ENCODE measurements around the gene WDR81. TPM values are rescaled to one million over a fixed set of nuclear protein-coding genes. Genes with fewer than 3 reads are reported as not detected.

WDR81 gene
- polyA plus RNA-seq, 1 donor (not counting 4 experiments of a cell fraction or from before 2014, with no cell fraction given), result 4.2 TPM

GRCh38 chr17:1766382-1767135, 42.1 kb downstream of the WDR81 start:
- Histone ChIP-seq H3K27me3 (ENCODE audit: control insufficient read depth, extremely low read depth, insufficient read depth, low read length) (no peaks in the 10 kb centered on the region), H3K4me1 (ENCODE audit: control insufficient read depth, extremely low read depth, insufficient read depth, low read length) (peaks cover 49% of the 10 kb centered on the region), H3K9me3 (ENCODE audit: control insufficient read depth, low read depth, low read length) (no peaks in the 10 kb centered on the region), H3K36me3 (ENCODE audit: control insufficient read depth in 2 of 2, extremely low read depth in 1 of 2, insufficient read depth in 2 of 2, low read length in 2 of 2) (no peaks in the 10 kb centered on the region), H4K20me1 (ENCODE audit: control insufficient read depth, extremely low read depth, insufficient read depth, low read length) (no peaks in the 10 kb centered on the region), H3K4me2 (ENCODE audit: control insufficient read depth, extremely low read depth, insufficient read depth, low read depth, low read length) (no peak overlapping the region), H3K9me1 (ENCODE audit: control insufficient read depth, extremely low read depth, insufficient read depth, low read length) (no peaks in the 10 kb centered on the region), H3K4me3 (ENCODE audit: control insufficient read depth in 2 of 3, extremely low read depth in 1 of 3, insufficient read depth in 2 of 3, low read depth in 1 of 3, low read length in 3 of 3) (no peak overlapping the region), H2AFZ (ENCODE audit: control insufficient read depth, low read length) (no peak overlapping the region), H3K9ac (ENCODE audit: control insufficient read depth, extremely low read depth, insufficient read depth, low read length) (peak overlapping the region; percentile 37), H3K27ac (ENCODE audit: control insufficient read depth, insufficient read depth, low read length) (no peak overlapping the region), H3K79me2 (ENCODE audit: control insufficient read depth, insufficient read depth, low read length) (no peaks in the 10 kb centered on the region)
- no peak for DNase-seq (ENCODE audit: low read depth, low spot score)
- no peak for FAIRE-seq
- dilution Hi-C loops (cut with MboI; ENCODE audit: extremely low pct_ligation_motif_present, low sequenced_read_pairs), result no loop called here
- TF ChIP-seq EZH2 (IDR thresholded peaks at IDR 0.05; ENCODE audit: low read length), result no peak
- no peak for TF ChIP-seq CTCF (optimal IDR thresholded peaks at IDR 0.05 in 1 of 3, IDR thresholded peaks at IDR 0.05 in 1 of 3, conservative IDR thresholded peaks at IDR 0.05 in 1 of 3; ENCODE audit: extremely low read depth in 1 of 3, insufficient read depth in 2 of 3, low read length in 3 of 3)

GRCh38 chr17:1767358-1767757, 42.9 kb downstream of the WDR81 start:
- no peak overlapping the region for H3K27ac ChIP-seq (ENCODE audit: control insufficient read depth, insufficient read depth, low read length)
- dilution Hi-C loops (cut with MboI; ENCODE audit: extremely low pct_ligation_motif_present, low sequenced_read_pairs), result no loop called here

More at GRCh38 chr17:1767358-1767757, 42.9 kb downstream of the WDR81 start:
- H3K9me1 ChIP-seq (ENCODE audit: control insufficient read depth, extremely low read depth, insufficient read depth, low read length), result no peaks in the 10 kb centered on the region
- no peaks in the 10 kb centered on the region for H3K79me2 ChIP-seq (ENCODE audit: control insufficient read depth, insufficient read depth, low read length)
- no peak overlapping the region for H3K9ac ChIP-seq (ENCODE audit: control insufficient read depth, extremely low read depth, insufficient read depth, low read length)
- no peaks in the 10 kb centered on the region for H3K36me3 ChIP-seq (ENCODE audit: control insufficient read depth in 2 of 2, extremely low read depth in 1 of 2, insufficient read depth in 2 of 2, low read length in 2 of 2)
- H3K9me3 ChIP-seq (ENCODE audit: control insufficient read depth, low read depth, low read length), result no peaks in the 10 kb centered on the region
- no peak for FAIRE-seq
- DNase-seq (ENCODE audit: low read depth, low spot score), result no peak
- H3K4me2 ChIP-seq (ENCODE audit: control insufficient read depth, extremely low read depth, insufficient read depth, low read depth, low read length), result no peak overlapping the region
- no peak overlapping the region for H2AFZ ChIP-seq (ENCODE audit: control insufficient read depth, low read length)
- no peaks in the 10 kb centered on the region for H4K20me1 ChIP-seq (ENCODE audit: control insufficient read depth, extremely low read depth, insufficient read depth, low read length)
- TF ChIP-seq EZH2 (IDR thresholded peaks at IDR 0.05; ENCODE audit: low read length) (no peak), CTCF (optimal IDR thresholded peaks at IDR 0.05 in 1 of 3, IDR thresholded peaks at IDR 0.05 in 1 of 3, conservative IDR thresholded peaks at IDR 0.05 in 1 of 3; ENCODE audit: extremely low read depth in 1 of 3, insufficient read depth in 2 of 3, low read length in 3 of 3) (peak in 2 of 3 experiments; percentile 3 to 14)
- peaks cover 46% of the 10 kb centered on the region for H3K4me1 ChIP-seq (ENCODE audit: control insufficient read depth, extremely low read depth, insufficient read depth, low read length)
- no peak overlapping the region for H3K4me3 ChIP-seq (ENCODE audit: control insufficient read depth in 2 of 3, extremely low read depth in 1 of 3, insufficient read depth in 2 of 3, low read depth in 1 of 3, low read length in 3 of 3)
- no peaks in the 10 kb centered on the region for H3K27me3 ChIP-seq (ENCODE audit: control insufficient read depth, extremely low read depth, insufficient read depth, low read length)
